Activated CD4-positive, alpha-beta T cell treated with anti-CD3 and anti-CD28 coated beads for 4 hours (primary cell): Measurements from ENCODE around the gene LRRTM1.

ENCODE experiments used
- DNase-seq, 2 donors: peaks; one replicate each; pipeline ENCODE4 v3.0.0-alpha.2; 2020

The LRRTM1 gene

GRCh38 chr2:80302001-80302313, 2.6 kb downstream of the LRRTM1 start:
- no peak for DNase-seq

GRCh38 chr2:80300954-80301353, 3.6 kb downstream of the LRRTM1 start:
- no peak for DNase-seq

GRCh38 chr2:80300346-80300745, 4.2 kb downstream of the LRRTM1 start:
- DNase-seq, result no peak

GRCh38 chr2:80299661-80300060, 4.9 kb downstream of the LRRTM1 start:
- no peak for DNase-seq

- DNase-seq, result no peak
Observed at GRCh38 chr2:80298954-80299353, 5.6 kb downstream of the LRRTM1 start.

GRCh38 chr2:80293039-80293438, 11.5 kb downstream of the LRRTM1 start:
- DNase-seq, result no peak

- DNase-seq, result no peak
Observed at GRCh38 chr2:80292474-80292873, 12.1 kb downstream of the LRRTM1 start.

- DNase-seq, result no peak
Observed at GRCh38 chr2:80291656-80292055, 12.9 kb downstream of the LRRTM1 start.

GRCh38 chr2:80288576-80288975, 16.0 kb downstream of the LRRTM1 start:
- DNase-seq, result no peak

GRCh38 chr2:80281049-80281448, 23.5 kb downstream of the LRRTM1 start:
- DNase-seq, result no peak

GRCh38 chr2:80280598-80280997, 24.0 kb downstream of the LRRTM1 start:
- DNase-seq, result no peak

- no peak for DNase-seq
Observed at GRCh38 chr2:80269806-80270205, 34.7 kb downstream of the LRRTM1 start.

- DNase-seq, result no peak
Observed at GRCh38 chr2:80266231-80266630, 38.3 kb downstream of the LRRTM1 start.

- DNase-seq, result no peak
Observed at GRCh38 chr2:80259292-80259691, 45.3 kb downstream of the LRRTM1 start.

GRCh38 chr2:80258793-80259192, 45.8 kb downstream of the LRRTM1 start:
- DNase-seq, result no peak

- DNase-seq, result no peak
Observed at GRCh38 chr2:80258341-80258740, 46.2 kb downstream of the LRRTM1 start.

- DNase-seq, result no peak
Observed at GRCh38 chr2:80257450-80257849, 47.1 kb downstream of the LRRTM1 start.

GRCh38 chr2:80256782-80257167, 47.8 kb downstream of the LRRTM1 start:
- DNase-seq, result no peak

- DNase-seq, result no peak
Observed at GRCh38 chr2:80255918-80256781, 48.4 kb downstream of the LRRTM1 start.

GRCh38 chr2:80252294-80252986, 52.1 kb downstream of the LRRTM1 start:
- no peak for DNase-seq
